DOHH2 (cell line): ENCODE results near the gene FKBP1B.
"Not testable (repeated sequence)": the region's sequence is repeated elsewhere in the genome, so short reads cannot be mapped to it uniquely, and the experiment has no call there.

Experiments used
- H3F3A ChIP-seq: fragments of 200-600 bp; sonication (generic), shearing (Covaris generic); 2 replicates; pipeline ENCODE4 v1.6.0; 2016; ENCODE audit warnings: antibody characterized with exemption, mild to moderate bottlenecking; ENCODE audit not compliant: control insufficient read depth, insufficient read depth
- H3K27ac ChIP-seq: fragments of 200-600 bp; sonication (generic); 2 replicates; pipeline ENCODE4 v1.5.1; 2014; ENCODE audit warnings: low read depth, mild to moderate bottlenecking, low read length, moderate library complexity
- H3K27me3 ChIP-seq: fragments of 200-600 bp; sonication (generic); 2 replicates; pipeline ENCODE4 v1.6.1; 2014; ENCODE audit warnings: mild to moderate bottlenecking, low read length, mixed read lengths; ENCODE audit not compliant: control insufficient read depth
- H3K36me3 ChIP-seq: fragments of 200-600 bp; sonication (generic); 2 replicates; pipeline ENCODE4 v1.6.1; 2014; ENCODE audit warnings: mild to moderate bottlenecking, low read length, moderate library complexity, mixed read lengths; ENCODE audit not compliant: control insufficient read depth
- H3K4me1 ChIP-seq: fragments of 200-600 bp; sonication (generic); 2 replicates; pipeline ENCODE4 v1.6.1; 2014; ENCODE audit warnings: mild to moderate bottlenecking, low read length, mixed read lengths; ENCODE audit not compliant: control insufficient read depth
- H3K4me2 ChIP-seq: fragments of 200-600 bp; sonication (generic); 2 replicates; pipeline ENCODE4 v1.6.0; 2014; ENCODE audit warnings: mild to moderate bottlenecking, low read length, moderate library complexity
- H3K4me3 ChIP-seq: fragments of 200-600 bp; sonication (generic); 2 replicates; pipeline ENCODE4 v1.5.1; 2014; ENCODE audit warnings: mild to moderate bottlenecking, low read length, mixed read lengths
- H3K79me2 ChIP-seq: fragments of 200-600 bp; sonication (generic); 2 replicates; pipeline ENCODE4 v1.6.1; 2014; ENCODE audit warnings: mild to moderate bottlenecking, low read length, mixed read lengths; ENCODE audit not compliant: control insufficient read depth
- H3K9me2 ChIP-seq: fragments of 200-600 bp; sonication (generic); replicated peaks from 2 replicates; pipeline ENCODE4 v1.6.1; 2014; ENCODE audit warnings: mild to moderate bottlenecking, low read length, mixed read lengths; ENCODE audit not compliant: control insufficient read depth
- H3K9me3 ChIP-seq: fragments of 200-600 bp; sonication (generic); 2 replicates; pipeline ENCODE4 v1.6.1; 2014; ENCODE audit warnings: antibody characterized with exemption, low read length, mixed read lengths; ENCODE audit not compliant: control insufficient read depth, insufficient read depth
- H4K20me1 ChIP-seq: fragments of 200-600 bp; sonication (generic); 2 replicates; pipeline ENCODE4 v1.6.0; 2014; ENCODE audit warnings: low read depth, mild to moderate bottlenecking, antibody characterized with exemption, low read length, moderate library complexity; ENCODE audit not compliant: control insufficient read depth, insufficient read depth
- EZH2phosphoT487 ChIP-seq: fragments of 200-600 bp; sonication (generic); IDR thresholded peaks from 2 replicates; pipeline ENCODE4 v1.6.1; 2017; ENCODE audit warnings: borderline replicate concordance, mild to moderate bottlenecking, antibody characterized with exemption, low read length, moderate library complexity, mixed read lengths
- TF ChIP-seq, protein P1 (sequence below): fragments of 200-600 bp; sonication (generic); IDR thresholded peaks from one replicate; pipeline ENCODE4 v1.5.1; 2014; ENCODE audit warnings: antibody characterized with exemption, mild to moderate bottlenecking, low read depth, low read length; ENCODE audit not compliant: poor library complexity, severe bottlenecking

FKBP1B gene

GRCh38 chr2:24107336-24107735 is 57.8 kb downstream of the FKBP1B start:
- Histone ChIP-seq H3K27ac (no peak overlapping the region), H3K9me2 (no peaks in the 10 kb centered on the region), H3F3A (no peaks in the 10 kb centered on the region), H3K36me3 (no peaks in the 10 kb centered on the region), H3K4me3 (no peak overlapping the region), H3K4me1 (peaks cover 22% of the 10 kb centered on the region), H4K20me1 (no peaks in the 10 kb centered on the region), H3K9me3 (0 out of 2 replicates have a peak, but pooled peaks cover 4% of the 10 kb centered on the region), H3K4me2 (no peak overlapping the region), H3K27me3 (no peaks in the 10 kb centered on the region), H3K79me2 (no peaks in the 10 kb centered on the region)
- TF ChIP-seq, protein P1, sequence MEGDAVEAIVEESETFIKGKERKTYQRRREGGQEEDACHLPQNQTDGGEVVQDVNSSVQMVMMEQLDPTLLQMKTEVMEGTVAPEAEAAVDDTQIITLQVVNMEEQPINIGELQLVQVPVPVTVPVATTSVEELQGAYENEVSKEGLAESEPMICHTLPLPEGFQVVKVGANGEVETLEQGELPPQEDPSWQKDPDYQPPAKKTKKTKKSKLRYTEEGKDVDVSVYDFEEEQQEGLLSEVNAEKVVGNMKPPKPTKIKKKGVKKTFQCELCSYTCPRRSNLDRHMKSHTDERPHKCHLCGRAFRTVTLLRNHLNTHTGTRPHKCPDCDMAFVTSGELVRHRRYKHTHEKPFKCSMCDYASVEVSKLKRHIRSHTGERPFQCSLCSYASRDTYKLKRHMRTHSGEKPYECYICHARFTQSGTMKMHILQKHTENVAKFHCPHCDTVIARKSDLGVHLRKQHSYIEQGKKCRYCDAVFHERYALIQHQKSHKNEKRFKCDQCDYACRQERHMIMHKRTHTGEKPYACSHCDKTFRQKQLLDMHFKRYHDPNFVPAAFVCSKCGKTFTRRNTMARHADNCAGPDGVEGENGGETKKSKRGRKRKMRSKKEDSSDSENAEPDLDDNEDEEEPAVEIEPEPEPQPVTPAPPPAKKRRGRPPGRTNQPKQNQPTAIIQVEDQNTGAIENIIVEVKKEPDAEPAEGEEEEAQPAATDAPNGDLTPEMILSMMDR = no peak
- TF ChIP-seq EZH2phosphoT487 = no peak

DNA sequence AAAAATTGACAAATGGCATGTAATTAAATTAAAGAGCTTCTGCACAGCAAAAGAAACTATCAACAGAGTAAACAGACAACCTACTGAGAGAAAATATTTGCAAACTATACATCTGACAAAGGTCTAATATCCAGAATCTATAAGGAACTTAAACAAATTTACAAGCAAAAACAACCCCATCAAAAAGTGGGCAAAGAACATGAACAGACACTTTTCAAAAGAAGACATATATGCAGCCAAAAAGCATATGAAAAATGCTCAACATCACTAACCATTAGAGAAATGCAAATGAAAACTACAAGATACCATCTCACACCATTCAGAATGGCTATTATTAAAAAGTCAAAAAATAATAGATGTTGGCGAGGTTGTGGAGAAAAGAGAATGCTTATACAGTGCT is 59.9 kb downstream of the FKBP1B start:
- peaks cover 13% of the 10 kb centered on the region for H3K4me1 ChIP-seq
- H3K27ac ChIP-seq, H4K20me1 ChIP-seq, H3K9me2 ChIP-seq, H3K9me3 ChIP-seq, H3K79me2 ChIP-seq, H3K4me3 ChIP-seq, H3K36me3 ChIP-seq, H3F3A ChIP-seq, H3K4me2 ChIP-seq, H3K27me3 ChIP-seq: not testable (repeated sequence)

- H3K27ac ChIP-seq = no peak overlapping the region
- H3K4me1 ChIP-seq = no peaks in the 10 kb centered on the region
- H3K27me3 ChIP-seq = no peaks in the 10 kb centered on the region
- no peak overlapping the region for H3K4me3 ChIP-seq
- no peaks in the 10 kb centered on the region for H3K79me2 ChIP-seq
- H4K20me1 ChIP-seq = no peaks in the 10 kb centered on the region
- no peaks in the 10 kb centered on the region; the same call in 1 of the 2 replicates for H3K36me3 ChIP-seq
- H3K4me2 ChIP-seq = no peak overlapping the region
- 0 out of 2 replicates have a peak, but pooled peaks cover 4% of the 10 kb centered on the region for H3K9me3 ChIP-seq
- H3F3A ChIP-seq = no peaks in the 10 kb centered on the region
- TF ChIP-seq, protein P1 = no peak
- no peak for TF ChIP-seq EZH2phosphoT487
- no peaks in the 10 kb centered on the region for H3K9me2 ChIP-seq
These were observed 61.2 kb downstream of the FKBP1B start for GRCh38 chr2:24110660-24111303.

DNA sequence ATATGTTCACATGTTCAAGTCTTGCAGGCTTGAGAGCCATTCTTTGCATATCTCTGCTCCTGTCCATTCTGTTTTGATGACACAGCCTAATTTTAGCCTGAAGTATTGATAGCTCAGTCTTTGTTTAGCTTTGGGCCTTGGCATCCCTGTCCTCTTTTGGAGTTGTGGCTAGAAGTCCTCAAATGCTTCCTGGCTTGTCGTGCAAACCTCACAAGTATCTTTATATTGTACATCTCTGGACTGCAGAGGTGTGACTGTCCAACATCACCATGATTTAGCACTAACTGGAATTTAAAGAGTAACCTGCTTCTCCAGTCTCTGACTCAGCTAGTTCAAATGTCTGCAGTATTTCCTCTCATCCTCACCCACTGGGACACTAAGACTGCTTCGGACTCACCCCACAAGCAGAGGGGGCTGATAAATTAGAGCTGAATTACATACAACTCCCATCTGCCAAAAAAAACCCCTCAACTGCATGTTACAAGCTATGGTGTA is 61.9 kb downstream of the FKBP1B start:
- no peaks in the 10 kb centered on the region for H3K27me3 ChIP-seq
- H3K9me2 ChIP-seq = no peaks in the 10 kb centered on the region
- no peaks in the 10 kb centered on the region for H3K4me1 ChIP-seq
- no peak overlapping the region for H3K4me2 ChIP-seq
- H3K4me3 ChIP-seq = no peak overlapping the region
- H4K20me1 ChIP-seq = no peaks in the 10 kb centered on the region
- H3F3A ChIP-seq = no peaks in the 10 kb centered on the region
- no peaks in the 10 kb centered on the region; the same call in 1 of the 2 replicates for H3K36me3 ChIP-seq
- H3K9me3 ChIP-seq = 0 out of 2 replicates have a peak, but pooled peaks cover 4% of the 10 kb centered on the region
- H3K79me2 ChIP-seq = no peaks in the 10 kb centered on the region
- no peak overlapping the region for H3K27ac ChIP-seq
- TF ChIP-seq EZH2phosphoT487 = no peak
- TF ChIP-seq, protein P1 = no peak
